MM.1S (cell line): ENCODE results near the gene ALDH3B2.
"Not testable (repeated sequence)": the region's sequence is repeated elsewhere in the genome, so short reads cannot be mapped to it uniquely, and the experiment has no call there.

Experiments used
- EZH2 ChIP-seq: fragments of 300-600 bp; sonication (generic); optimal IDR thresholded peaks from 2 replicates; pipeline ENCODE3; 2017; ENCODE audit warnings: low read depth, mild to moderate bottlenecking, antibody characterized with exemption, low read length, mixed read lengths
- EZH2phosphoT487 ChIP-seq: fragments of 300-600 bp; sonication (generic); IDR thresholded peaks from 2 replicates; pipeline ENCODE4 v1.6.1; 2018; ENCODE audit warnings: antibody characterized with exemption, low read length
- TF ChIP-seq, protein P1 (sequence below): fragments of 300-600 bp; sonication (generic); IDR thresholded peaks from 2 replicates; pipeline ENCODE4 v1.5.1; 2016; ENCODE audit warnings: antibody characterized with exemption, low read length, mixed read lengths

DNA sequence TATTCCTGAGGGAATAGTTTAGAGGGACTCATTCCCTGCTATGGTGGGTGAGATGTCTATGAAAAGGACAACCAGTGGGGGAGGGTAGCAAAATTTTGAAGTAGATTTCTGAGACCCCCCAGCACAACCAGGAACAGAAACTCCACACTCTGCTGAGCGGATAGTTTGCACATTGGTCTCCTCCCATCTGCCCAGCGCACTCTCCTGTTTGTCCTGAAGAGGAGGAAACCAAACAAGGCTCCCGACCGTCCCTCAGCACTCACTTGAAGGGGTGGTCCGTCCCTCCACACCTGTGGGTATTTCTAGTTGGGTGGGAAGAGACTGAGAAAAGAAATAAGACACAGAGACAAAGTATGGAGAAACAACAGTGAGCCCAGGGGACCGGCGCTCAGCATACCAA lies 41.8 kb upstream of the ALDH3B2 start:
- not testable (repeated sequence) for TF ChIP-seq EZH2phosphoT487, EZH2
- TF ChIP-seq, protein P1, sequence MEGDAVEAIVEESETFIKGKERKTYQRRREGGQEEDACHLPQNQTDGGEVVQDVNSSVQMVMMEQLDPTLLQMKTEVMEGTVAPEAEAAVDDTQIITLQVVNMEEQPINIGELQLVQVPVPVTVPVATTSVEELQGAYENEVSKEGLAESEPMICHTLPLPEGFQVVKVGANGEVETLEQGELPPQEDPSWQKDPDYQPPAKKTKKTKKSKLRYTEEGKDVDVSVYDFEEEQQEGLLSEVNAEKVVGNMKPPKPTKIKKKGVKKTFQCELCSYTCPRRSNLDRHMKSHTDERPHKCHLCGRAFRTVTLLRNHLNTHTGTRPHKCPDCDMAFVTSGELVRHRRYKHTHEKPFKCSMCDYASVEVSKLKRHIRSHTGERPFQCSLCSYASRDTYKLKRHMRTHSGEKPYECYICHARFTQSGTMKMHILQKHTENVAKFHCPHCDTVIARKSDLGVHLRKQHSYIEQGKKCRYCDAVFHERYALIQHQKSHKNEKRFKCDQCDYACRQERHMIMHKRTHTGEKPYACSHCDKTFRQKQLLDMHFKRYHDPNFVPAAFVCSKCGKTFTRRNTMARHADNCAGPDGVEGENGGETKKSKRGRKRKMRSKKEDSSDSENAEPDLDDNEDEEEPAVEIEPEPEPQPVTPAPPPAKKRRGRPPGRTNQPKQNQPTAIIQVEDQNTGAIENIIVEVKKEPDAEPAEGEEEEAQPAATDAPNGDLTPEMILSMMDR: not testable (repeated sequence)
